Jurkat, Clone E6-1 (cell line): ENCODE measurements around the gene RNF113B.
A peak's percentile ranks its signal among the peaks of the same experiment; 100 is the strongest.

ENCODE experiments used
- DNase-seq: peaks from one replicate; pipeline ENCODE4 v3.0.0-alpha.2; 2011; ENCODE audit warnings: low read depth, low spot score
- H3K4me3 ChIP-seq: 2 replicates; pipeline ENCODE4 v1.5.1; 2011; ENCODE audit warnings: mild to moderate bottlenecking, low read length, control low read depth, moderate library complexity

Gene RNF113B

DNA sequence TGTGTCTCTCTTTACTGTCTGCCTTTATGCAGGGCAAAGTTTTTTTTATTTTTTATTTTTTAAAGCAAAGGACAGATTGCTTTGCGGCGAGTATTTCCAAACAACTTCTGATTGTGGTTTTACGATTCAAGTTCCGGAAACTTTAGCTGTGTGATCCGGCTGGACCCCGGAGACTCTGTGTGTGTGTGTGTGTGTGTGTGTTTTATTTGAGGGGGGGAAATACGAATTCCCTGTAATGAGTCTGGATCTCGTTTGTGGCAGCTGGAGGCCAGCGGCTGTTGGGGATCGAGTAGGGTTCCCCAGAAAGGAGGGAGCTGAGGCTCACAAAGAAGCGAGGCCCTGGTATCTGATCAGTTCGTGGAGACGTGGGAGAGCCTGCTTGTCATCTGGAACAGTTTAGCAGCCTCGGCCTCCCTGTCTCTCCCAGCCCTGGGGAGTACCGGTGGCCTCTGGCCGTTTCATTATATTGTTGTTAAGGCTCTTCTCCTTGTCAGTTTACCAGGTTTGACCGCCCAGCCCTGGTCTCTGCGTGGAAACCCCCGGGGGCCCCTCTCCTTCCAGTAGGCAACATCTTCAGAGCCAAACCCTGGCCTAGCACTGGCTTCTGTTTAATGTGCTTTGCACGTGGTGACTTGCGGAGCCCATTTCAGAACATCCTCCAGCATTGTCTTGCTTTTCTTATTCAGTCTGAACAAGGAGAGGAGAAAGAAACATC, 32.9 kb downstream of the RNF113B start:
- H3K4me3 ChIP-seq: no peak overlapping the region
- no peak for DNase-seq

DNA sequence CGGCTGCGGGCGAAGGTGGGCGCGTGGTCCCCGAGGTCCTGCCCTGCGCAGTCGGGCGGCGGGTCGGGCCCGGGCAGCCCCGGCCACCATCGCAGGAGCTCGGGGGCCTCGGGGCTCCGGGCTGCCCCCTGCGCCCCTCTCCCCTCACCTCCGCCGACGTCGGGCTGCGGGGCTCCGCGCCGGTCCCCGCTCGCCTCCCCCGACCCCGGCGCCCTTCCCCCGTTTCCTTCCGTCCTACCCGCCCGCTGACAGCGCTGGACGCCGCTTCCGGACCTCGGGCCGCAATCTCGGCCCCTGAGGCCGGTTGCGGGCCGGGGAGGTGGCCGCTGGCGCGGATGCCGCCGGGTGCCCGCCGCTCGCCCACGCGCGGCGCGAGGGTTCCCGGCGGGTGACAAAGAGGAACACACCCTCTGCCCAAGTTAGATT, 33.5 kb downstream of the RNF113B start:
- no peak for DNase-seq

DNA sequence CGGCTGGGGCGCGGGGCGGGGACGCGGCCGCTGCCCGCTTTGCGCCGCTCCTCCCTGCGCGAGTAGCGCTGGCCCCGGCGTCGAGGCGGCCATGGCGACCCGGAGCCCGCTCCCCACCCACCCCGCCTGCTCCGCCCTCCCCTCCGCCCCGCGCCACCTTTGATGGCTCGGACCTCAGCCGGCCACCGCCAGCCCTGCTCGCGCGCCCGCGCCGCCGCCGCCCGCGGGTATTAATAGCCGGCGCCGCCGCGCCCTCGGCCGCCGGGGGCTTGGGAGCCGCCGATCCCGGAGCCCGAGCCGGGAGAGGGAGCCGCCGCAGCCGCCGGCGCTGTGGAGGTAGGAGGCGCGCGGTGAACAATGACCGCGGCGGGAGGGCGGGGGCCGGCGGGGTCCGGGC, 33.9 kb downstream of the RNF113B start:
- DNase-seq: no peak
- no peak overlapping the region for H3K4me3 ChIP-seq

More for the DNA sequence above, 33.5 kb downstream of the RNF113B start:
- no peak overlapping the region for H3K4me3 ChIP-seq

DNA sequence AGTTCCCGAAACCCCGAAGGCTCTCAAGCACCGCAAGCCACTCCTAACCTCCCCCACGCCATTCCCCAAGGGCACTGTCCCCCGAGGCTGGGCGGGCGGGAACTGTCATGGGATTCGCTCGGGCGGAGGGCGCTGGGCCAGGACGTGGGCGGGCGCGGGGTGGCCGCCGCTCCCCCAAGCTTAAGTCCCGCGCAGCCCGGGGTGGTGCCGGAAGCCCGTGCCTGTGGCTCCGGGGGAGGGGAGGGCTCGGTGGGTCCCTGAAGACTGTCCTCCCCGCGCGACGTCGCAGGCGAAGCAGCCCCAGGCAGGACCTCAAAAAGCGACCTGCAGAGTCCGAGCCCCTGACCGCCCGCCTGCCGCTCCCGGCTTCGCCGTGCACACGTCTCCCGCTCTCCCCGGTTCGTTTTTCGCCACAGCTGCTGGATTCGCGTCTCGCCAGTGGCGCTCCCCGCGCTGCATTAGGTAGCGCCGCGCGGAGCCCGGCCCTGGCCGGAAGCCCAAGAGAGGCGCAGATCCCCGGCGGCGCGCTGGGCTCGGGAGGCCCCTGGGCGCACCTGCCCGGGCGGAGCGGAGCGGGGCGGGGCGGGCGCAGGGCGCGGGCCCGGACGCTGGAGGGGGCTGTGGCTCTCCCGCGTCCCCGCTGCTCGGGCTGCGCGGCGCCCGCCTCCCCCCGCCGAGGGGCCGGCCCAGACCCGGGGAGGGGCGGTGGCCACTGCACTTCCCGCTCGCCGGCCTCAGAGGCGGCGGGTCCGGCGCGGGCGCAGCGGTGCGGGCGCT, 34.5 kb downstream of the RNF113B start, which contains the start of gene FARP1:
TSS of gene FARP1 (plus strand) at position 715 of the 777 bp plus-strand sequence. CDS start 70,149 bp downstream, outside the sequence.
- DNase-seq: no peak
- H3K4me3 ChIP-seq: peak within 1 kb of the TSS; percentile 29

DNA sequence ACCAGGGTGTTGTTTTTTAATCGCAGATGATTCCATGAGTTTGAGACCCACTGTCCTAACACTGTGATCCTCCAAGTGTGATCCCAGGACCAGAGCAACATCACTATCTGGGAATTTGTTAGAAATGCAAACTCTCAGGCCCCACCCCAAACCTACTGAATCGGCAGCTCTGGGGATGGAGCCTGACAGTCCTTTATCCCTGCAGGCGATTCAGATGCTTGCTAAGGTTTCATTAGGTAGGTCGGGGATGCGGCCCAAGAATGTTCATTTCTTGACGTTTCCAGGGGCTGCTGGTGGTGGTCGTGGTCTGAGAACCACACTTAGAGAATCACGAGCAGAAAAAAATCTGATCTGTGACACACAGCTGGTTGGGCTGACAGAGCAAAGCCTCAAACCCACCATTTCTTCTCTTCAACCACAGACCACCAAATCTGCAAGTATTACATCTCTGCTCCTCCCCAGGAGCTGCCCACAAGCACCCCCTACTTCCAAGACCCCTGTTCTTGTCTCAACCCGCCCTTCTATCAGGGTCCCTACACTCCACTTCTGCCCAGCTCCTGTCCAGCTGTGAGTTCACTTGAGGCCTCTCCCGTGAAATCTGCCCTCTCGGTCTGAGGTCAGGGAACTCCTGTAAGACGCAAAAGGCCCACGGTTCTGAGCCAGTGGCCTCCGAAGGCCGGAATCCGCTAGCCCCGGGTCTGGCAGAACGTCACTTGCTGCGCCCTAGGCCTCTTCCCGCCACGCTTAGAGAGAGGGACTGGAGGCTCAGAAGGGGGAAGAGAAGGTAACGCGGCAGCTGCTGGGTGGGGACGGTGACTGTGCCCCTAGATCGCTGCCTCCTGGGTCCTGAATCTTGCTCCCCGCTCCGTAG, 35.3 kb downstream of the RNF113B start:
- no peak overlapping the region; the same call in 1 of the 2 replicates for H3K4me3 ChIP-seq
- peak; percentile 21 for DNase-seq

DNA sequence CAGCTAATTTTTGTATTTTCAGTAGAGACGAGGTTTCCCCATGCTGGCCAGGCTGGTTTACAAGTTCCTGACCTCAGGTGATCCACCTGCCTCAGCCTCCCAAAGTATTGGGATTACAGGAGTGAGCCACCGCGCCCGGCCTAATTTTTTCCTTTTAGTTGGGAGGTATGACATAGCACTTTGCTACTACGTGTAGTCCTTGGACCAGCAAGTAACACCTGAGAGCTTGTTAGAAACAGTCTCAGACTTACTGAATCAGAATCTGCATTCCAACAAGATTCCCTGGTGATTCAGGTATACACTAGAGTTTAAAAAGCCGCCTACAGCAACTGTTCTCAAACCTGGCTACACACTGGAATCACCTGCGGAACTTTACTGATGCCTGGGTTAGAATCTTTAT, 36.0 kb downstream of the RNF113B start:
- H3K4me3 ChIP-seq: no peak overlapping the region
- no peak for DNase-seq

DNA sequence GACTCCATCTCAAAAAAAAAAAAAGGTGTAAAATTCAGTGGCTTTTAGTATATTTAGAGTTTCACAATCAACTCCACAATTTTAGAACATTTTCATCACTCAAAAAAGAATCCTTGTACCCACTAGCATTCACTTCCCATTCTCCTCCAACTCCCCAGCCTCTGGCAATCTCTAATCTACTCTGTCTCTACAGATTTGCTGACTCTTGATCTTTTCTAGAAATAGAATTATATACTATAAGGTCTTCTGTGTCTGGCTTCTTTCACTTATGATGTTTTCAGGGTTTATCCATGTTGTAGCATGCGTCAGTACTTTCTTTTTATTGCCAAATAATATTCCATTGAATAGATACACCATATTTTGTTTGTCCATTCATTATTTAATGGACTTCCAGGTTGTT, 42.2 kb downstream of the RNF113B start:
- no peak for DNase-seq
- H3K4me3 ChIP-seq: no peak overlapping the region

DNA sequence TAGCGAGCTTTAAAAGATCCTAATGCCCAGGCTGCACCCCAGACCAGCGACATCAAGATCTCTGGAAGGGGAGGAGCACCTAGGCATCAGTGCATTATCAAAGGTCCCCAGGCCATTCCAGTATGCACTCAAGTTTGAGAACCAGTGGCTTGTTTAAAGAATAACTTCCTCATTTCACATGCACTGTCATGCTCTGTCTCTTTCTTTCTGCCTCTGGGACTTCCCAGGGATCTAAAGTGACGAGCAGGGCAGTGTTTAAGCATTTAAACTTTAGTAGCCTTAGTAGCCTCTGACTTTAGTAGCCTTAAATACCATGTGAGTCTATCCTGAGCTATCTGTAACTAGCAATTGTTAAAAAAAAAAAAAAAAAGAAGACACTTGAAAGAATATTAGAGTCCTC, 43.1 kb downstream of the RNF113B start:
- DNase-seq: no peak
- no peak overlapping the region for H3K4me3 ChIP-seq

DNA sequence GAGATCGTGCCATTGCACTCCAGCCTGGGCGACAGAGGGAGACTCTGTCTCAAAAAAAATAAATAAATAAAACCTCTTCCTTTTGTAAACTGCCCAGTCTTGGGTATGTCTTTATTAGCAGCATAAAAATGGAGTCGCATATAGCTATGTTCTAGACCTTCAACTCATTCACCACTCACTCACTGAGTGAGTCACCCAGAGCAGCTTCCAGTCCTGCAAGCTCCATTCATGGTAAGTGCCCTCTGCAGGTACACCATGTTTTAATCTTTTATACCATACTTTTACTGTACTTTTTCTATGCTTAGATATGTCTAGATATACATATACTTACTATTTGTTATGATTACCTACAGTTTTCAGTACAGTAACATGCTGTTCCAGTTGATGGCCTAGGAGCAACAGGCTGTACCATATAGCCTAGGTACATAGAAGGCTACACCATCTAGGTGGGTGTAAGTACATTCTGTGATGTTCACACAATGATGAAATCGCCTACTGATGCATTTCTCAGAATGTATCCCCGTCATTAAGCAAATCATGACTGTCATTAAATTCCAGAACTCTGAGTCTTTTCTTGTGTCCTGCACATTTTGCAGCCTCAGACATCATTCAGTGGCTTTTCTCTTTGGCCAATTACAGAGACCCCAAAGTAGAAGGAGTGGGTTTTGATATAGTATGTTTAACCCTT, 47.9 kb downstream of the RNF113B start:
- DNase-seq: no peak
- no peak overlapping the region for H3K4me3 ChIP-seq
